Testis (tissue), 2 donors: ENCODE results near the gene GPER1.

Experiments used
- CTCF ChIP-seq, 3 experiments: fragments of 450-650 bp in 2 of 3; fragments of 200-600 bp in 1 of 3; sonication (generic) in 1 of 3; IDR thresholded peaks; one replicate each; pipeline ENCODE4 v1.5.1; 2016 to 2019; ENCODE audit warnings: antibody characterized with exemption in 3 of 3, mild to moderate bottlenecking in 2 of 3, moderate library complexity in 1 of 3
- POLR2A ChIP-seq: fragments of 450-650 bp; IDR thresholded peaks from one replicate; pipeline ENCODE4 v1.6.1; 2017; ENCODE audit warnings: antibody characterized with exemption, mild to moderate bottlenecking, moderate library complexity

GRCh38 chr7:1091644-1092027 is 3.7 kb downstream of the GPER1 start:
- TF ChIP-seq POLR2A, result no peak
- TF ChIP-seq CTCF (IDR thresholded peaks at IDR 0.05), result no peak
